RKO (cell line): Measurements from ENCODE around the gene RCBTB1.
A peak's percentile ranks its signal among the peaks of the same experiment; 100 is the strongest.
"Not testable (repeated sequence)": the region's sequence is repeated elsewhere in the genome, so short reads cannot be mapped to it uniquely, and the experiment has no call there.

Experiments used
- DNase-seq: peaks from one replicate; pipeline ENCODE4 v3.0.0-alpha.2; 2016; ENCODE audit warnings: low spot score

RCBTB1 gene

GRCh38 chr13:49604570-49604969, 19.2 kb upstream of the RCBTB1 start:
- no peak for DNase-seq

- DNase-seq, result not testable (repeated sequence)
These were observed 17.3 kb upstream of the RCBTB1 start for GRCh38 chr13:49602615-49603014.

- DNase-seq, result no peak
These were observed 16.6 kb upstream of the RCBTB1 start for GRCh38 chr13:49602005-49602404.

- no peak for DNase-seq
These were observed 11.8 kb upstream of the RCBTB1 start for GRCh38 chr13:49597043-49597641.

- DNase-seq, result no peak
These were observed 10.9 kb upstream of the RCBTB1 start for GRCh38 chr13:49596221-49596620.

- no peak for DNase-seq
These were observed 9.2 kb upstream of the RCBTB1 start for GRCh38 chr13:49594576-49594975.

GRCh38 chr13:49593876-49594275, 8.5 kb upstream of the RCBTB1 start:
- DNase-seq, result not testable (repeated sequence)

- DNase-seq, result not testable (repeated sequence)
These were observed 5.4 kb upstream of the RCBTB1 start for GRCh38 chr13:49590714-49591113.

- peak; percentile 29 for DNase-seq
These were observed 2.0 kb upstream of the RCBTB1 start for GRCh38 chr13:49587311-49587847.

- DNase-seq, result no peak
These were observed 1.4 kb upstream of the RCBTB1 start for GRCh38 chr13:49586717-49587116.

- DNase-seq, result peak; percentile 48
These were observed 581 bp downstream of the RCBTB1 start for GRCh38 chr13:49584771-49585182.

- DNase-seq, result no peak
These were observed 4.2 kb downstream of the RCBTB1 start for GRCh38 chr13:49580980-49581680.

- no peak for DNase-seq
These were observed 5.9 kb downstream of the RCBTB1 start for GRCh38 chr13:49579501-49579900.

- DNase-seq, result no peak
These were observed 13.8 kb downstream of the RCBTB1 start for GRCh38 chr13:49571299-49572240.

- DNase-seq, result no peak
These were observed 15.2 kb downstream of the RCBTB1 start for GRCh38 chr13:49569993-49570689.

- DNase-seq, result no peak
These were observed 17.9 kb downstream of the RCBTB1 start for GRCh38 chr13:49567491-49567890.

GRCh38 chr13:49566461-49566860, 18.9 kb downstream of the RCBTB1 start:
- no peak for DNase-seq

- DNase-seq, result not testable (repeated sequence)
These were observed 19.9 kb downstream of the RCBTB1 start for GRCh38 chr13:49565461-49565860.

- DNase-seq, result no peak
These were observed 21.8 kb downstream of the RCBTB1 start for GRCh38 chr13:49563516-49563915.

GRCh38 chr13:49561062-49561410, 24.3 kb downstream of the RCBTB1 start:
- no peak for DNase-seq

GRCh38 chr13:49560270-49561061, 24.9 kb downstream of the RCBTB1 start:
- no peak for DNase-seq
